DOHH2 (cell line): ENCODE measurements around the gene C16orf95.
"Not testable (repeated sequence)": the region's sequence is repeated elsewhere in the genome, so short reads cannot be mapped to it uniquely, and the experiment has no call there.

ENCODE experiments used
- H3F3A ChIP-seq: fragments of 200-600 bp; sonication (generic), shearing (Covaris generic); 2 replicates; pipeline ENCODE4 v1.6.0; 2016; ENCODE audit warnings: antibody characterized with exemption, mild to moderate bottlenecking; ENCODE audit not compliant: control insufficient read depth, insufficient read depth
- H3K27ac ChIP-seq: fragments of 200-600 bp; sonication (generic); 2 replicates; pipeline ENCODE4 v1.5.1; 2014; ENCODE audit warnings: low read depth, mild to moderate bottlenecking, low read length, moderate library complexity
- H3K27me3 ChIP-seq: fragments of 200-600 bp; sonication (generic); 2 replicates; pipeline ENCODE4 v1.6.1; 2014; ENCODE audit warnings: mild to moderate bottlenecking, low read length, mixed read lengths; ENCODE audit not compliant: control insufficient read depth
- H3K36me3 ChIP-seq: fragments of 200-600 bp; sonication (generic); 2 replicates; pipeline ENCODE4 v1.6.1; 2014; ENCODE audit warnings: mild to moderate bottlenecking, low read length, moderate library complexity, mixed read lengths; ENCODE audit not compliant: control insufficient read depth
- H3K4me1 ChIP-seq: fragments of 200-600 bp; sonication (generic); 2 replicates; pipeline ENCODE4 v1.6.1; 2014; ENCODE audit warnings: mild to moderate bottlenecking, low read length, mixed read lengths; ENCODE audit not compliant: control insufficient read depth
- H3K4me2 ChIP-seq: fragments of 200-600 bp; sonication (generic); 2 replicates; pipeline ENCODE4 v1.6.0; 2014; ENCODE audit warnings: mild to moderate bottlenecking, low read length, moderate library complexity
- H3K4me3 ChIP-seq: fragments of 200-600 bp; sonication (generic); 2 replicates; pipeline ENCODE4 v1.5.1; 2014; ENCODE audit warnings: mild to moderate bottlenecking, low read length, mixed read lengths
- H3K79me2 ChIP-seq: fragments of 200-600 bp; sonication (generic); 2 replicates; pipeline ENCODE4 v1.6.1; 2014; ENCODE audit warnings: mild to moderate bottlenecking, low read length, mixed read lengths; ENCODE audit not compliant: control insufficient read depth
- H3K9me2 ChIP-seq: fragments of 200-600 bp; sonication (generic); replicated peaks from 2 replicates; pipeline ENCODE4 v1.6.1; 2014; ENCODE audit warnings: mild to moderate bottlenecking, low read length, mixed read lengths; ENCODE audit not compliant: control insufficient read depth
- H3K9me3 ChIP-seq: fragments of 200-600 bp; sonication (generic); 2 replicates; pipeline ENCODE4 v1.6.1; 2014; ENCODE audit warnings: antibody characterized with exemption, low read length, mixed read lengths; ENCODE audit not compliant: control insufficient read depth, insufficient read depth
- H4K20me1 ChIP-seq: fragments of 200-600 bp; sonication (generic); 2 replicates; pipeline ENCODE4 v1.6.0; 2014; ENCODE audit warnings: low read depth, mild to moderate bottlenecking, antibody characterized with exemption, low read length, moderate library complexity; ENCODE audit not compliant: control insufficient read depth, insufficient read depth
- EZH2phosphoT487 ChIP-seq: fragments of 200-600 bp; sonication (generic); IDR thresholded peaks from 2 replicates; pipeline ENCODE4 v1.6.1; 2017; ENCODE audit warnings: borderline replicate concordance, mild to moderate bottlenecking, antibody characterized with exemption, low read length, moderate library complexity, mixed read lengths
- TF ChIP-seq, protein P1 (sequence below): fragments of 200-600 bp; sonication (generic); IDR thresholded peaks from one replicate; pipeline ENCODE4 v1.5.1; 2014; ENCODE audit warnings: antibody characterized with exemption, mild to moderate bottlenecking, low read depth, low read length; ENCODE audit not compliant: poor library complexity, severe bottlenecking

The C16orf95 gene

DNA sequence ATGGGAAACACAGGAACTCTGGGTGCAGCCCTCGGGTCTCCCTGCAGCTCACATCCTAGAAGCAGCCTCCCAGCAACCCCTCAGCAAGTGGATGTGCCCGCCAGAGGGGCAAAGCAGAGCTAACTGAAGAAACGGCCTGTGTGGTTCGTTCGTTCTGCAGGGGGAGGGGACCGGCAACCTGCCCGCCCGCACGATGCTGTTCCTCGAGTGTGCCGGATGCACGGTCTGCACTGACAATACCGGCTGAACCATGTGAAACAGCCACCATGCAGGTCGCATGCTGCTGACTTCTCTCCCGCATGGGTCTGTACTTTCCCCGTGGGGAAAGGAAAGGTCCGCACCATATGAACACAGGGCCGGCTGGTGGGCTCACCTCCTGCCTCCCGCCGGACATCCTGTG, 25.3 kb upstream of the C16orf95 start:
- Histone ChIP-seq H3K4me2 (no peak overlapping the region), H3K36me3 (peaks cover 47% of the 10 kb centered on the region), H3K9me3 (no peaks in the 10 kb centered on the region), H3K79me2 (peaks cover 3% of the 10 kb centered on the region), H3K4me1 (peaks cover 13% of the 10 kb centered on the region), H4K20me1 (no peaks in the 10 kb centered on the region), H3K4me3 (no peak overlapping the region), H3F3A (no peaks in the 10 kb centered on the region), H3K27me3 (no peaks in the 10 kb centered on the region), H3K9me2 (no peaks in the 10 kb centered on the region), H3K27ac (no peak overlapping the region)
- no peak for TF ChIP-seq EZH2phosphoT487

DNA sequence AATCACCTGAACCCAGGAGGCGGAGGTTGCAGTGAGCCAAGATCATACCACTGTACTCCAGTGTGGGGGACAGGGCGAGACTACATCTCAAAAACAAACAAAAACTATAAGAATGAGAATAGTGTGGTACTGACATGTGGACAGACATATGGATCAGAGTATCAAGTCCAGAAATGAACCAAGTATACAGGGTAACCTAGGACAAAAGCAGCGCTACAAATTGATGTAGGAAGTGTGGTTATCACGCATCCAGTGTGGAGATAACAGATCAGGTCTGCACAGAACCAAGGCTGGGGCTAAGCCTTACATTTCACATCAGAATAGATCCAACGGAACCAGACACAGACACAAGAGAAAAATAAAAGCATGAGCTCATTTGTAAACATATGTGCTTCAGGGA, 23.0 kb upstream of the C16orf95 start:
- H3K27me3 ChIP-seq: no peaks in the 10 kb centered on the region
- H3K79me2 ChIP-seq: peaks cover 6% of the 10 kb centered on the region; the same call in 1 of the 2 replicates
- no peak overlapping the region for H3K4me3 ChIP-seq
- no peak overlapping the region for H3K4me2 ChIP-seq
- H3K9me2 ChIP-seq: no peaks in the 10 kb centered on the region
- peaks cover 42% of the 10 kb centered on the region for H3K36me3 ChIP-seq
- H3K4me1 ChIP-seq: peaks cover 4% of the 10 kb centered on the region
- no peaks in the 10 kb centered on the region for H4K20me1 ChIP-seq
- TF ChIP-seq, protein P1, sequence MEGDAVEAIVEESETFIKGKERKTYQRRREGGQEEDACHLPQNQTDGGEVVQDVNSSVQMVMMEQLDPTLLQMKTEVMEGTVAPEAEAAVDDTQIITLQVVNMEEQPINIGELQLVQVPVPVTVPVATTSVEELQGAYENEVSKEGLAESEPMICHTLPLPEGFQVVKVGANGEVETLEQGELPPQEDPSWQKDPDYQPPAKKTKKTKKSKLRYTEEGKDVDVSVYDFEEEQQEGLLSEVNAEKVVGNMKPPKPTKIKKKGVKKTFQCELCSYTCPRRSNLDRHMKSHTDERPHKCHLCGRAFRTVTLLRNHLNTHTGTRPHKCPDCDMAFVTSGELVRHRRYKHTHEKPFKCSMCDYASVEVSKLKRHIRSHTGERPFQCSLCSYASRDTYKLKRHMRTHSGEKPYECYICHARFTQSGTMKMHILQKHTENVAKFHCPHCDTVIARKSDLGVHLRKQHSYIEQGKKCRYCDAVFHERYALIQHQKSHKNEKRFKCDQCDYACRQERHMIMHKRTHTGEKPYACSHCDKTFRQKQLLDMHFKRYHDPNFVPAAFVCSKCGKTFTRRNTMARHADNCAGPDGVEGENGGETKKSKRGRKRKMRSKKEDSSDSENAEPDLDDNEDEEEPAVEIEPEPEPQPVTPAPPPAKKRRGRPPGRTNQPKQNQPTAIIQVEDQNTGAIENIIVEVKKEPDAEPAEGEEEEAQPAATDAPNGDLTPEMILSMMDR: no peak
- no peaks in the 10 kb centered on the region for H3F3A ChIP-seq
- no peaks in the 10 kb centered on the region for H3K9me3 ChIP-seq
- H3K27ac ChIP-seq: no peak overlapping the region

- H3K9me2 ChIP-seq, H3K9me3 ChIP-seq, H3F3A ChIP-seq, H3K27ac ChIP-seq, H3K27me3 ChIP-seq, H3K79me2 ChIP-seq, H4K20me1 ChIP-seq, H3K4me1 ChIP-seq, H3K4me3 ChIP-seq, H3K4me2 ChIP-seq: not testable (repeated sequence)
- H3K36me3 ChIP-seq: peaks cover 47% of the 10 kb centered on the region
Observed at GRCh38 chr16:87339724-87340105, 22.5 kb upstream of the C16orf95 start.

GRCh38 chr16:87339086-87339723, 22.0 kb upstream of the C16orf95 start:
- H3F3A ChIP-seq: no peaks in the 10 kb centered on the region
- no peaks in the 10 kb centered on the region for H3K9me2 ChIP-seq
- H3K4me1 ChIP-seq: no peaks in the 10 kb centered on the region
- TF ChIP-seq, protein P1: no peak
- TF ChIP-seq EZH2phosphoT487: no peak
- no peaks in the 10 kb centered on the region for H3K27me3 ChIP-seq
- no peaks in the 10 kb centered on the region for H3K9me3 ChIP-seq
- H3K27ac ChIP-seq: no peak overlapping the region
- no peak overlapping the region for H3K4me2 ChIP-seq
- H3K36me3 ChIP-seq: peaks cover 51% of the 10 kb centered on the region
- no peaks in the 10 kb centered on the region for H4K20me1 ChIP-seq
- H3K4me3 ChIP-seq: no peak overlapping the region
- peaks cover 5% of the 10 kb centered on the region; the same call in 1 of the 2 replicates for H3K79me2 ChIP-seq
